GM06990 (cell line): ENCODE data around the gene LARGE1.

Experiments used
- DNase-seq: peaks from one replicate; pipeline ENCODE4 v3.0.0-alpha.2; 2011; ENCODE audit not compliant: insufficient read length; ENCODE audit errors: extremely low read depth
- H3K27me3 ChIP-seq: replicated peaks from 2 replicates; pipeline ENCODE4 v1.6.0; 2011; ENCODE audit warnings: low read length; ENCODE audit not compliant: control insufficient read depth, insufficient read depth
- H3K36me3 ChIP-seq: 2 replicates; pipeline ENCODE4 v1.5.1; 2011; ENCODE audit warnings: low read length; ENCODE audit not compliant: control insufficient read depth, insufficient read depth
- H3K4me3 ChIP-seq: replicated peaks from 2 replicates; pipeline ENCODE4 v1.5.1; 2011; ENCODE audit warnings: low read depth, mild to moderate bottlenecking, control low read depth, low read length
- TF ChIP-seq, protein P1 (sequence below): IDR thresholded peaks from 2 replicates; pipeline ENCODE4 v1.5.1; 2011; ENCODE audit warnings: low read length, control low read depth, mild to moderate bottlenecking, inconsistent platforms; ENCODE audit not compliant: insufficient read depth, poor library complexity, severe bottlenecking

LARGE1 gene

DNA sequence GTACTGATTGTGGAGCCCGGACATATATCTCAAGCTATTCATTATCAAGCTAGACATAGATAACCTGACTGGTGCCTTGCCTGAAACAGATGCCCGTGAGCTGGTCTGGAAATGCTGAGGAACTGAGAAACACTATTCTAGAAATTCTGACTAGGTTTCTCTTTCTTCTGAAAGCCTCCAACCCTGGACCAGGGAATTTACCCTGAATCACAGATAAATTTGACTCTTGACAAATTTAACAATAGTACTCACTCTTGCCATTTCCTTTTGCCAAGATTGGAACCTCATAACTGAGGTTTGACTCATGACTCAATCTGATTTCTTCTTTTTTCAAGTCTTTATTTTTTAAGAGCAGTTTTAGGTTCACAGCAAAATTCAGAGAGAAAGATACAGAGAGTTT, 672.5 kb downstream of the LARGE1 start:
- no peaks in the 10 kb centered on the region for H3K27me3 ChIP-seq
- DNase-seq, result peak; percentile 48
- no peaks in the 10 kb centered on the region for H3K36me3 ChIP-seq
- no peak overlapping the region for H3K4me3 ChIP-seq
- TF ChIP-seq, protein P1, sequence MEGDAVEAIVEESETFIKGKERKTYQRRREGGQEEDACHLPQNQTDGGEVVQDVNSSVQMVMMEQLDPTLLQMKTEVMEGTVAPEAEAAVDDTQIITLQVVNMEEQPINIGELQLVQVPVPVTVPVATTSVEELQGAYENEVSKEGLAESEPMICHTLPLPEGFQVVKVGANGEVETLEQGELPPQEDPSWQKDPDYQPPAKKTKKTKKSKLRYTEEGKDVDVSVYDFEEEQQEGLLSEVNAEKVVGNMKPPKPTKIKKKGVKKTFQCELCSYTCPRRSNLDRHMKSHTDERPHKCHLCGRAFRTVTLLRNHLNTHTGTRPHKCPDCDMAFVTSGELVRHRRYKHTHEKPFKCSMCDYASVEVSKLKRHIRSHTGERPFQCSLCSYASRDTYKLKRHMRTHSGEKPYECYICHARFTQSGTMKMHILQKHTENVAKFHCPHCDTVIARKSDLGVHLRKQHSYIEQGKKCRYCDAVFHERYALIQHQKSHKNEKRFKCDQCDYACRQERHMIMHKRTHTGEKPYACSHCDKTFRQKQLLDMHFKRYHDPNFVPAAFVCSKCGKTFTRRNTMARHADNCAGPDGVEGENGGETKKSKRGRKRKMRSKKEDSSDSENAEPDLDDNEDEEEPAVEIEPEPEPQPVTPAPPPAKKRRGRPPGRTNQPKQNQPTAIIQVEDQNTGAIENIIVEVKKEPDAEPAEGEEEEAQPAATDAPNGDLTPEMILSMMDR, result no peak

DNA sequence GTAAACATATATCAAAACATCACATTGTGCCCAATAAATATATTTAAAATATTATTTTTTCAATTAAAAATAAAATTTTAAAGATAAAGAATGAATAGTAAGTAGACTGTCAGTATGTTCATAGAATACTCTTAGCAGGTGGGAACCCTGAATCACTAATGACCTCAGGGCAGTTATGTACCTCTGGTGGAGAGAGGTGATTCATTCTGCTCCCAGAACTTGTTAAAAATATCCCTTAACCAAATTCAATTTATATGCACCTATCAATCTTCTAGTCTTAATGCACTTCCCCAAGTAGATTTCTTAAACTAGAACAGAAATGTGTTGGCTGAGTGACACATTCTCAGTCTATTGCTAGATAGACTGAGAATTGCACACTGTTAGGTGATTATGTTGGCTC, 678.2 kb downstream of the LARGE1 start:
- Histone ChIP-seq H3K27me3 (no peaks in the 10 kb centered on the region), H3K4me3 (no peak overlapping the region), H3K36me3 (no peaks in the 10 kb centered on the region)
- TF ChIP-seq, protein P1, result no peak
- DNase-seq, result peak; percentile 33

- TF ChIP-seq, protein P1, result no peak
- H3K4me3 ChIP-seq, result no peak overlapping the region
- no peaks in the 10 kb centered on the region for H3K27me3 ChIP-seq
- DNase-seq, result peak; percentile 35
- no peaks in the 10 kb centered on the region for H3K36me3 ChIP-seq
These were observed 679.3 kb downstream of the LARGE1 start for GRCh38 chr22:33240888-33241475.

- no peak for DNase-seq
- no peaks in the 10 kb centered on the region for H3K27me3 ChIP-seq
- TF ChIP-seq, protein P1, result no peak
- H3K36me3 ChIP-seq, result no peaks in the 10 kb centered on the region
- no peak overlapping the region for H3K4me3 ChIP-seq
These were observed 688.2 kb downstream of the LARGE1 start for GRCh38 chr22:33232071-33232470.

GRCh38 chr22:33227791-33228190, 692.5 kb downstream of the LARGE1 start:
- no peak overlapping the region for H3K4me3 ChIP-seq
- no peaks in the 10 kb centered on the region for H3K27me3 ChIP-seq
- TF ChIP-seq, protein P1, result no peak
- no peak for DNase-seq
- H3K36me3 ChIP-seq, result no peaks in the 10 kb centered on the region

DNA sequence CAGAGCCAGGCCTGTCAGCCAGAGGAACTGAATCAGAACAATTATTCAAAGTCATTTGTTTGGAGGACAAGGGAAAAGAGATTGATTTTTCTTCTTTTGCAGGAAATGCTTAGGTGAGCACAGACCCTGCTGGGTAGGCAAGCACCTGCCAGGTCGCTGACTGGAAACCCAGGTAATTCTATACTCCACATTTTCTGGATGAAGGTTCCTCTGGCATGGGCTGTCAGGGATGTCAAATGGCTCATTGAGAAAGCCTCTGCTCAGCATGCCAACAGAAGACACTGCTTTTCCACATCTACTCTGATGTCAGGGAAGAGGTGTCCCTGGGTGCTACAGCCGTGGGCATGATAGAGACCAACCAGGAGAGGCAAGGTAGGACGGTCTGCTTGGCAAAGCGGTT, 695.4 kb downstream of the LARGE1 start:
- H3K36me3 ChIP-seq, result no peaks in the 10 kb centered on the region
- H3K27me3 ChIP-seq, result no peaks in the 10 kb centered on the region
- no peak overlapping the region for H3K4me3 ChIP-seq
- DNase-seq, result no peak
- TF ChIP-seq, protein P1, result no peak
